Liver (tissue), 3 donors: Measurements from ENCODE around the gene STX5.

Source experiments
- ATF3 ChIP-seq: IDR thresholded peaks from 2 replicates; pipeline ENCODE4 v1.6.1; 2016; ENCODE audit warnings: antibody characterized with exemption
- CTCF ChIP-seq: fragments of 150-350 bp; IDR thresholded peaks from 2 replicates; pipeline ENCODE4 v1.5.1; 2017; ENCODE audit warnings: improper control_type of control experiment, low read depth, low read length; ENCODE audit not compliant: missing input control
- EGR1 ChIP-seq, 2 donors: IDR thresholded peaks; 2 replicates each; pipeline ENCODE4 v1.6.1; 2016 to 2018; ENCODE audit warnings: antibody characterized with exemption in 2 of 2, low read depth in 2 of 2
- FOXA1 ChIP-seq: IDR thresholded peaks from 2 replicates; pipeline ENCODE4 v1.6.1; 2016; ENCODE audit warnings: antibody characterized with exemption
- GABPA ChIP-seq, 2 donors: IDR thresholded peaks in 1 of 2; conservative IDR thresholded peaks in 1 of 2; 2 replicates each; pipeline ENCODE4 v1.6.1; 2016; ENCODE audit warnings: antibody characterized with exemption in 2 of 2, mild to moderate bottlenecking in 1 of 2, moderate library complexity in 1 of 2
- HNF4A ChIP-seq, 2 donors: conservative IDR thresholded peaks; 2 replicates each; pipeline ENCODE4 v1.6.1; 2016; ENCODE audit warnings: antibody characterized with exemption in 2 of 2, mild to moderate bottlenecking in 2 of 2
- JUND ChIP-seq, 2 donors: IDR thresholded peaks; 2 replicates each; pipeline ENCODE4 v1.6.1; 2016; ENCODE audit warnings: antibody characterized with exemption in 2 of 2
- MAX ChIP-seq: IDR thresholded peaks from 2 replicates; pipeline ENCODE4 v1.6.1; 2016; ENCODE audit warnings: antibody characterized with exemption
- RAD21 ChIP-seq, 2 donors: IDR thresholded peaks; 2 replicates each; pipeline ENCODE4 v1.6.1; 2016; ENCODE audit warnings: antibody characterized with exemption in 2 of 2, mild to moderate bottlenecking in 2 of 2
- REST ChIP-seq: IDR thresholded peaks from 2 replicates; pipeline ENCODE4 v1.6.1; 2016; ENCODE audit warnings: antibody characterized with exemption, mild to moderate bottlenecking
- RXRA ChIP-seq, 2 donors: IDR thresholded peaks; 2 replicates each; pipeline ENCODE4 v1.6.1; 2017 to 2018; ENCODE audit warnings: antibody characterized with exemption in 2 of 2, mild to moderate bottlenecking in 1 of 2
- SP1 ChIP-seq: IDR thresholded peaks from 2 replicates; pipeline ENCODE4 v1.6.1; 2018; ENCODE audit warnings: antibody characterized with exemption, mild to moderate bottlenecking
- TAF1 ChIP-seq: conservative IDR thresholded peaks from 2 replicates; pipeline ENCODE4 v1.6.1; 2016; ENCODE audit warnings: antibody characterized with exemption, mild to moderate bottlenecking
- YY1 ChIP-seq: IDR thresholded peaks from 2 replicates; pipeline ENCODE4 v1.6.1; 2016; ENCODE audit warnings: antibody characterized with exemption, mild to moderate bottlenecking
- donor health status: healthy.
- donor health status: healthy.

GRCh38 chr11:62844154-62844553 lies 12.3 kb upstream of the STX5 start:
- TF ChIP-seq MAX (no peak), CTCF (no peak), REST (no peak), ATF3 (no peak), JUND (IDR thresholded peaks at IDR 0.05) (no peak), FOXA1 (no peak), SP1 (no peak), YY1 (no peak), RAD21 (IDR thresholded peaks at IDR 0.05) (no peak), TAF1 (no peak), HNF4A (conservative IDR thresholded peaks at IDR 0.05) (no peak), EGR1 (IDR thresholded peaks at IDR 0.05; ENCODE audit: low read depth in 2 of 2) (no peak), GABPA (IDR thresholded peaks at IDR 0.05 in 1 of 2, conservative IDR thresholded peaks at IDR 0.05 in 1 of 2) (no peak), RXRA (IDR thresholded peaks at IDR 0.05) (no peak)
